Transverse colon (tissue), 4 donors: ENCODE measurements around the gene RAPGEF4.

ENCODE experiments used
- CTCF ChIP-seq, 5 experiments: fragments of 200-600 bp in 3 of 5; fragments of 450-650 bp in 2 of 5; sonication (generic) in 3 of 5; IDR thresholded peaks; 1 replicate in 2 of 5; 2 replicates in 3 of 5; pipeline ENCODE4 v1.5.1; 2016 to 2017; ENCODE audit warnings: antibody characterized with exemption in 5 of 5, inconsistent platforms in 3 of 5, mild to moderate bottlenecking in 2 of 5, moderate library complexity in 1 of 5
- EP300 ChIP-seq: sonication (generic); formaldehyde crosslinking; IDR thresholded peaks from one replicate; pipeline ENCODE4 v1.6.1; 2017; ENCODE audit warnings: antibody characterized with exemption, low read depth
- POLR2A ChIP-seq: fragments of 450-650 bp; IDR thresholded peaks from one replicate; pipeline ENCODE4 v1.6.1; 2016; ENCODE audit warnings: antibody characterized with exemption, mild to moderate bottlenecking, moderate library complexity
- POLR2AphosphoS5 ChIP-seq, 3 donors: sonication (generic); formaldehyde crosslinking; IDR thresholded peaks; one replicate each; pipeline ENCODE4 v1.6.1; 2016; ENCODE audit warnings: antibody characterized with exemption in 3 of 3

- TF ChIP-seq EP300, result no peak
- no peak for TF ChIP-seq POLR2A
- TF ChIP-seq CTCF (IDR thresholded peaks at IDR 0.05), result no peak
- TF ChIP-seq POLR2AphosphoS5 (IDR thresholded peaks at IDR 0.05), result no peak
These were observed 26.9 kb downstream of the RAPGEF4 start for GRCh38 chr2:172762574-172762973.
